H7 (cell line): Measurements from ENCODE around the gene SNCAIP. TPM values are rescaled to one million over a fixed set of nuclear protein-coding genes. Genes with fewer than 3 reads are reported as not detected.

Experiments
- DNase-seq: peaks from one replicate; pipeline ENCODE4 v3.0.0; 2012
- H3K27me3 ChIP-seq: 2 replicates; pipeline ENCODE4 v1.6.0; 2011; ENCODE audit warnings: mild to moderate bottlenecking, low read length; ENCODE audit not compliant: control insufficient read depth, insufficient read depth
- H3K36me3 ChIP-seq: replicated peaks from 2 replicates; pipeline ENCODE4 v1.5.1; 2011; ENCODE audit warnings: low read length; ENCODE audit not compliant: control insufficient read depth, insufficient read depth
- H3K4me3 ChIP-seq: 2 replicates; pipeline ENCODE4 v1.5.1; 2011; ENCODE audit warnings: low read depth, mild to moderate bottlenecking, control low read depth, low read length, moderate library complexity; ENCODE audit not compliant: insufficient read depth
- total RNA-seq: library from RNA; depleted of rRNA; stranded (reverse); fragments of >200 nt; shearing (Covaris generic); gene quantifications from 2 replicates; pipeline ENCODE4 v1.2.3, GENCODE V29; 2014; rRNA removed

SNCAIP gene
- total RNA-seq, 1 experiment from 2014 or later: 4.2 TPM

DNA sequence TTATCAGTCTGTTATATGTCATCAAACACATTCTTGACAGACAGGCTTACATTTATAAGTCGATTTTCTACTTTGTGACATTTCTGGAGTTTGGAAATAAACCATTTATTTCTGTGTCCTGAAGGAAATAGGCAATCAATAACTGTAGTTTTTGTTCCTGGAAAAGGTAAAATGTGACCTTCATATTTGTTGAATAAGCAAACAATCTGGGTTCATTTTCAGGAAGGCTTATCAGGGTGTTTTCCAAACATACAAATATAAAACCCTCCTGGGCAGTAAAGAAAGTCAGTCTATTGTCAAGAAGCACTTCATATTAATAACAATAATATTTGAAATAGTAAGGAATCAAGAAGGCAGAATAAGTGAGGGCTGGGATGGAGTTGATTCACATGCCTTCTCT, 195.0 kb downstream of the SNCAIP start:
- Histone ChIP-seq H3K4me3 (no peak overlapping the region), H3K27me3 (no peaks in the 10 kb centered on the region), H3K36me3 (no peaks in the 10 kb centered on the region)
- DNase-seq: no peak

GRCh38 chr5:122507581-122507980, 195.5 kb downstream of the SNCAIP start:
- H3K27me3 ChIP-seq: no peaks in the 10 kb centered on the region
- no peak for DNase-seq
- no peak overlapping the region for H3K4me3 ChIP-seq
- no peaks in the 10 kb centered on the region for H3K36me3 ChIP-seq

DNA sequence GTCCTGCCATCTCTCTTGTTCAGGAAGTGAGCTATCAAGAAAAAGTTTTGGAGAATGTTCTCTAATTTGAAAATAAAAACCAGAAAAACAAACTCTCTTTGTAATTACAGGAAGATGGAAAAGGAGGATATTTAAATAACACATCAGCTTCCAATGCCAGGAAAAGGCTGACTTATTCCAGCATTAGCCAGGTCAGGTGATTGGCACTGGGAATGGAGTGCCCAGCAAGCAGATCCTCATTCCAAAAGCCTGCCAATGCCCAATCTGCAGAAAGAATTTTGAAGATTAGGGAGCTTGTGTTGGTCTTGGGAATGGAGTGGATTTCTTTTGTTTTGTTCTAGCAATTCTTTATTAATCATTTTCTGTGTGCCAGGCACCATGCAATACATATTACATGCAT, 196.6 kb downstream of the SNCAIP start:
- no peak for DNase-seq
- Histone ChIP-seq H3K4me3 (no peak overlapping the region), H3K36me3 (no peaks in the 10 kb centered on the region), H3K27me3 (no peaks in the 10 kb centered on the region)

Other genes with a start within 250 kb of the SNCAIP start
- 0.44 and 0.45 TPM in 2 replicates for gene LOX, start 234.0 kb upstream of the SNCAIP start, total RNA-seq
- 1.7 TPM in 1 of 2 replicates, not detected in the other for gene ZNF474, start 182.7 kb upstream of the SNCAIP start, total RNA-seq